ENCODE results near the gene ITIH4. TPM values are rescaled to one million over a fixed set of nuclear protein-coding genes. Genes with fewer than 3 reads are reported as not detected.

The ITIH4 gene
- total and polyA plus RNA-seq, 10 of the 15 experiments (the other 5 are each of a cell fraction or from before 2014, with no cell fraction given) = 0.64 to 4.1 (median 1.3) TPM

DNA sequence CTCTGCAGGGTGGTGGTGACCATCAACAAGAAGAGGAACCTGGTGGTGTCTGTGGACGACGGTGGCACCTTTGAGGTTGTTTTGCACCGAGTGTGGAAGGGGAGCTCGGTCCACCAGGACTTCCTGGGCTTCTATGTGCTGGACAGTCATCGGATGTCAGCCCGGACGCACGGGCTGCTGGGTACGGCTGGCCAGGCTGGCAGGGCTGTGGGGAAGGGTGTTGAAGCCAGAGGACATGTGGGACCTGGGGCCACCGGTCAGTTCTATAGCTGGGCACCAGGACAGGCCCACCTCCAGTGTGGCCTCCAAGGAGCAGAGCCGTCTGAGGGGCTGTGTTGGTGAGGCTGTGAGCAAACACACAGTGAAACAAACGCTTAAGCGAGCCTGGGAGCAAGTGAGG, 39.7 kb downstream of the ITIH4 start:
- CTCF ChIA-PET = no interaction called here
- no peak for FAIRE-seq
- Histone ChIP-seq H3K9me3 (replicated peaks; ENCODE audit: control insufficient read depth, insufficient read depth, low read length) (no peaks in the 10 kb centered on the region), H3K36me3 (ENCODE audit: control insufficient read depth in 2 of 2, insufficient read depth in 2 of 2, low read length in 1 of 2) (no peaks in the 10 kb centered on the region), H2AFZ (ENCODE audit: control insufficient read depth, low read depth, low read length) (no peak overlapping the region), H3K4me2 (ENCODE audit: control insufficient read depth, insufficient read depth) (no peak overlapping the region), H3K4me1 (ENCODE audit: control insufficient read depth, insufficient read depth, low read length) (no peaks in the 10 kb centered on the region), H3K27me3 (replicated peaks in 1 of 2; ENCODE audit: control insufficient read depth in 2 of 2, insufficient read depth in 2 of 2, low read length in 1 of 2) (no peaks in the 10 kb centered on the region; a peak in 1 of 4 replicates), H3K4me3 (no peak overlapping the region), H3K9ac (ENCODE audit: control insufficient read depth, insufficient read depth, low read length) (no peak overlapping the region), H3K27ac (ENCODE audit: control insufficient read depth, insufficient read depth) (no peak overlapping the region), H3K79me2 (ENCODE audit: control insufficient read depth, insufficient read depth, low read length) (no peaks in the 10 kb centered on the region), H4K20me1 (ENCODE audit: control insufficient read depth, insufficient read depth) (no peaks in the 10 kb centered on the region)
- POLR2A ChIA-PET = interaction anchor here (0.6 kb wide), 1 partner anchor 20 kb away, joined by 4 read pairs; no protein-coding TSS in a partner anchor
- no peak for ATAC-seq
- intact Hi-C loops (cut with micrococcal nuclease; ENCODE audit: unreplicated experiment) (no loop called here), in situ Hi-C loops (cut with MboI) (no loop called here)
- 56% methylated on average over 13 of the region's 13 CpGs for WGBS (ENCODE audit: insufficient coverage, insufficient replicate concordance, low lambda C conversion rate, missing lambda C conversion rate)
- no peak for TF ChIP-seq NBN (IDR thresholded peaks at IDR 0.05)
- TF ChIP-seq, protein P1, sequence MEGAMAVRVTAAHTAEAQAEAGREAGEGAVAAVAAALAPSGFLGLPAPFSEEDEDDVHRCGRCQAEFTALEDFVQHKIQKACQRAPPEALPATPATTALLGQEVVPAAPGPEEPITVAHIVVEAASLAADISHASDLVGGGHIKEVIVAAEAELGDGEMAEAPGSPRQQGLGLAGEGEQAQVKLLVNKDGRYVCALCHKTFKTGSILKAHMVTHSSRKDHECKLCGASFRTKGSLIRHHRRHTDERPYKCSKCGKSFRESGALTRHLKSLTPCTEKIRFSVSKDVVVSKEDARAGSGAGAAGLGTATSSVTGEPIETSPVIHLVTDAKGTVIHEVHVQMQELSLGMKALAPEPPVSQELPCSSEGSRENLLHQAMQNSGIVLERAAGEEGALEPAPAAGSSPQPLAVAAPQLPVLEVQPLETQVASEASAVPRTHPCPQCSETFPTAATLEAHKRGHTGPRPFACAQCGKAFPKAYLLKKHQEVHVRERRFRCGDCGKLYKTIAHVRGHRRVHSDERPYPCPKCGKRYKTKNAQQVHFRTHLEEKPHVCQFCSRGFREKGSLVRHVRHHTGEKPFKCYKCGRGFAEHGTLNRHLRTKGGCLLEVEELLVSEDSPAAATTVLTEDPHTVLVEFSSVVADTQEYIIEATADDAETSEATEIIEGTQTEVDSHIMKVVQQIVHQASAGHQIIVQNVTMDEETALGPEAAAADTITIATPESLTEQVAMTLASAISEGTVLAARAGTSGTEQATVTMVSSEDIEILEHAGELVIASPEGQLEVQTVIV (IDR thresholded peaks at IDR 0.05; ENCODE audit: borderline replicate concordance, partially characterized antibody) = no peak
- no peak for TF ChIP-seq JUND (IDR thresholded peaks at IDR 0.05; ENCODE audit: low read depth, low read length)
- no peak for DNase-seq (ENCODE audit: low read depth, low spot score)
- SMC1A ChIA-PET (ENCODE audit: uncharacterized antibody, unreplicated experiment) = no interaction called here
- RAD21 ChIA-PET (ENCODE audit: unreplicated experiment) = no interaction called here
- no TSS peak for BruUV-seq (replicated peaks)

DNA sequence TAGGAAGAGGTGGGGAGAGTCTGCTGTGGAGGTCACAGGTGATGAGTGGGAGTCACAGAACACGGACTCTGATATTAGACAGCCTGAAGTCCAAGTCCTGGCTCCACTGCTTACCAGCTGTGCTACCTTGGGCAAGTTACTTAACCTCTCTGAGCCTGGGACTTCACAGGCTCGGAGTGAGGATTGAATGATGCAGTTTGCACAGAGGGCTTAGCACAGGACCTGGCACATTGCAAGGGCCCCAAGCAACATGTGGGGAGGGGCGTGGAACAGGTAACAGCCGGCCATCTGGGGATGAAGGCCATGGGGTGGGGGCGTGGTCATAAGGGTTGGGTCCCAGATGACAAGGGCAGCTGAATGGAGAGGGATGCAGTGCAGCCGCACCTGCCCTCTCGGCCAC, 40.1 kb downstream of the ITIH4 start:
- no peaks in the 10 kb centered on the region for H3K36me3 ChIP-seq (ENCODE audit: control insufficient read depth in 2 of 2, insufficient read depth in 2 of 2, low read length in 1 of 2)
- WGBS (ENCODE audit: insufficient coverage, insufficient replicate concordance, low lambda C conversion rate, missing lambda C conversion rate) = 24% methylated on average over 7 of the region's 7 CpGs
- intact Hi-C loops (cut with micrococcal nuclease; ENCODE audit: unreplicated experiment) = no loop called here
- no peaks in the 10 kb centered on the region for H4K20me1 ChIP-seq (ENCODE audit: control insufficient read depth, insufficient read depth)
- H3K27me3 ChIP-seq (replicated peaks in 1 of 2; ENCODE audit: control insufficient read depth in 2 of 2, insufficient read depth in 2 of 2, low read length in 1 of 2) = no peaks in the 10 kb centered on the region; a peak in 1 of 4 replicates
- H2AFZ ChIP-seq (ENCODE audit: control insufficient read depth, low read depth, low read length) = no peak overlapping the region
- ChIA-PET CTCF (interaction anchor here (1.0 kb wide), 1 partner anchor 8 kb away, joined by 4 read pairs; no protein-coding TSS in a partner anchor), RAD21 (ENCODE audit: unreplicated experiment) (no interaction called here), SMC1A (ENCODE audit: uncharacterized antibody, unreplicated experiment) (no interaction called here), POLR2A (no interaction called here)
- H3K4me2 ChIP-seq (ENCODE audit: control insufficient read depth, insufficient read depth) = no peak overlapping the region
- FAIRE-seq (no peak), ATAC-seq (no peak), DNase-seq (ENCODE audit: low read depth, low spot score) (no peak)
- H3K79me2 ChIP-seq (ENCODE audit: control insufficient read depth, insufficient read depth, low read length) = no peaks in the 10 kb centered on the region
- H3K4me3 ChIP-seq = no peak overlapping the region
- H3K27ac ChIP-seq (ENCODE audit: control insufficient read depth, insufficient read depth) = no peak overlapping the region
- in situ Hi-C loops (cut with MboI) = no loop called here
- no peaks in the 10 kb centered on the region for H3K4me1 ChIP-seq (ENCODE audit: control insufficient read depth, insufficient read depth, low read length)
- no peak overlapping the region for H3K9ac ChIP-seq (ENCODE audit: control insufficient read depth, insufficient read depth, low read length)
- no TSS peak for BruUV-seq (replicated peaks)
- no peaks in the 10 kb centered on the region for H3K9me3 ChIP-seq (replicated peaks; ENCODE audit: control insufficient read depth, insufficient read depth, low read length)
- TF ChIP-seq HDAC6 (IDR thresholded peaks at IDR 0.05; ENCODE audit: unreplicated experiment) (no peak), RELA (IDR thresholded peaks at IDR 0.05; ENCODE audit: borderline replicate concordance, partially characterized antibody) (no peak), ZNF24 (IDR thresholded peaks at IDR 0.05) (no peak), RAD51 (IDR thresholded peaks at IDR 0.05) (no peak), RCOR1 (conservative IDR thresholded peaks at IDR 0.05; ENCODE audit: low read depth, low read length) (no peak), ZNF207 (IDR thresholded peaks at IDR 0.05; ENCODE audit: borderline replicate concordance) (no peak), NRF1 (conservative IDR thresholded peaks at IDR 0.05; ENCODE audit: low read depth, low read length) (no peak), PAX8 (IDR thresholded peaks at IDR 0.05) (no peak), NFXL1 (IDR thresholded peaks at IDR 0.05; ENCODE audit: borderline replicate concordance) (no peak)
- TF ChIP-seq, protein P2, sequence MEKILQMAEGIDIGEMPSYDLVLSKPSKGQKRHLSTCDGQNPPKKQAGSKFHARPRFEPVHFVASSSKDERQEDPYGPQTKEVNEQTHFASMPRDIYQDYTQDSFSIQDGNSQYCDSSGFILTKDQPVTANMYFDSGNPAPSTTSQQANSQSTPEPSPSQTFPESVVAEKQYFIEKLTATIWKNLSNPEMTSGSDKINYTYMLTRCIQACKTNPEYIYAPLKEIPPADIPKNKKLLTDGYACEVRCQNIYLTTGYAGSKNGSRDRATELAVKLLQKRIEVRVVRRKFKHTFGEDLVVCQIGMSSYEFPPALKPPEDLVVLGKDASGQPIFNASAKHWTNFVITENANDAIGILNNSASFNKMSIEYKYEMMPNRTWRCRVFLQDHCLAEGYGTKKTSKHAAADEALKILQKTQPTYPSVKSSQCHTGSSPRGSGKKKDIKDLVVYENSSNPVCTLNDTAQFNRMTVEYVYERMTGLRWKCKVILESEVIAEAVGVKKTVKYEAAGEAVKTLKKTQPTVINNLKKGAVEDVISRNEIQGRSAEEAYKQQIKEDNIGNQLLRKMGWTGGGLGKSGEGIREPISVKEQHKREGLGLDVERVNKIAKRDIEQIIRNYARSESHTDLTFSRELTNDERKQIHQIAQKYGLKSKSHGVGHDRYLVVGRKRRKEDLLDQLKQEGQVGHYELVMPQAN (conservative IDR thresholded peaks at IDR 0.05) = no peak
- TF ChIP-seq, protein P3, sequence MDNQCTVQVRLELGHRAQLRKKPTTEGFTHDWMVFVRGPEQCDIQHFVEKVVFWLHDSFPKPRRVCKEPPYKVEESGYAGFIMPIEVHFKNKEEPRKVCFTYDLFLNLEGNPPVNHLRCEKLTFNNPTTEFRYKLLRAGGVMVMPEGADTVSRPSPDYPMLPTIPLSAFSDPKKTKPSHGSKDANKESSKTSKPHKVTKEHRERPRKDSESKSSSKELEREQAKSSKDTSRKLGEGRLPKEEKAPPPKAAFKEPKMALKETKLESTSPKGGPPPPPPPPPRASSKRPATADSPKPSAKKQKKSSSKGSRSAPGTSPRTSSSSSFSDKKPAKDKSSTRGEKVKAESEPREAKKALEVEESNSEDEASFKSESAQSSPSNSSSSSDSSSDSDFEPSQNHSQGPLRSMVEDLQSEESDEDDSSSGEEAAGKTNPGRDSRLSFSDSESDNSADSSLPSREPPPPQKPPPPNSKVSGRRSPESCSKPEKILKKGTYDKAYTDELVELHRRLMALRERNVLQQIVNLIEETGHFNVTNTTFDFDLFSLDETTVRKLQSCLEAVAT (IDR thresholded peaks at IDR 0.05) = no peak

All from GM12878 (cell line).